Keratinocyte (primary cell): ENCODE results near the gene BCAP31. TPM values are rescaled to one million over a fixed set of nuclear protein-coding genes. Genes with fewer than 3 reads are reported as not detected.
"Not testable (repeated sequence)": the region's sequence is repeated elsewhere in the genome, so short reads cannot be mapped to it uniquely, and the experiment has no call there.

Experiments
- DNase-seq: peaks from one replicate; pipeline ENCODE4 v3.0.0-alpha.2; 2011; ENCODE audit warnings: low read depth, missing footprints, low spot score
- FAIRE-seq: peaks from 2 replicates; lab custom pipeline; 2011; peaks lifted over from hg19 to GRCh38; lab: Jason Lieb, UNC
- H2AFZ ChIP-seq: 2 replicates; pipeline ENCODE4 v1.6.0; 2012; ENCODE audit warnings: low read length, control low read depth, inconsistent platforms; ENCODE audit not compliant: control insufficient read depth
- H3K27ac ChIP-seq: 2 replicates; pipeline ENCODE4 v1.5.1; 2011; ENCODE audit warnings: low read length; ENCODE audit not compliant: control insufficient read depth, insufficient read depth
- H3K27me3 ChIP-seq: 3 replicates; pipeline ENCODE4 v1.6.0; 2011; ENCODE audit warnings: low read length; ENCODE audit not compliant: control insufficient read depth, insufficient read depth; ENCODE audit errors: extremely low read depth
- H3K36me3 ChIP-seq, 2 experiments: 2 replicates in 1 of 2; 3 replicates in 1 of 2; pipeline ENCODE4 v1.5.1; 2011; ENCODE audit warnings: low read length in 2 of 2, mild to moderate bottlenecking in 1 of 2; ENCODE audit not compliant: control insufficient read depth in 2 of 2, insufficient read depth in 2 of 2; ENCODE audit errors: extremely low read depth in 1 of 2
- H3K4me1 ChIP-seq: 3 replicates; pipeline ENCODE4 v1.5.1; 2011; ENCODE audit warnings: low read length; ENCODE audit not compliant: control insufficient read depth, insufficient read depth; ENCODE audit errors: extremely low read depth
- H3K4me2 ChIP-seq: 3 replicates; pipeline ENCODE4 v1.6.0; 2011; ENCODE audit warnings: low read depth, low read length; ENCODE audit not compliant: control insufficient read depth, insufficient read depth; ENCODE audit errors: extremely low read depth
- H3K4me3 ChIP-seq, 3 experiments: fragments of 200-600 bp in 1 of 3; sonication (generic) in 1 of 3; 2 replicates in 2 of 3; 3 replicates in 1 of 3; pipeline ENCODE4 v1.5.1; 2011 to 2016; ENCODE audit warnings: low read length in 3 of 3, mild to moderate bottlenecking in 3 of 3, control low read depth in 2 of 3, inconsistent platforms in 1 of 3, low read depth in 1 of 3, mixed read lengths in 1 of 3, mixed run types in 1 of 3, moderate library complexity in 1 of 3; ENCODE audit not compliant: control insufficient read depth in 2 of 3, insufficient read depth in 2 of 3; ENCODE audit errors: extremely low read depth in 1 of 3
- H3K79me2 ChIP-seq: 2 replicates; pipeline ENCODE4 v1.6.0; 2012; ENCODE audit warnings: low read length; ENCODE audit not compliant: control insufficient read depth, insufficient read depth
- H3K9ac ChIP-seq: 3 replicates; pipeline ENCODE4 v1.6.0; 2011; ENCODE audit warnings: low read length; ENCODE audit not compliant: control insufficient read depth, insufficient read depth; ENCODE audit errors: extremely low read depth
- H3K9me1 ChIP-seq: 3 replicates; pipeline ENCODE4 v1.6.0; 2011; ENCODE audit warnings: low read length; ENCODE audit not compliant: control insufficient read depth, insufficient read depth; ENCODE audit errors: extremely low read depth
- H3K9me3 ChIP-seq: 2 replicates; pipeline ENCODE4 v1.5.1; 2012; ENCODE audit warnings: low read depth, low read length; ENCODE audit not compliant: control insufficient read depth
- H4K20me1 ChIP-seq: 3 replicates; pipeline ENCODE4 v1.6.0; 2011; ENCODE audit warnings: low read length; ENCODE audit not compliant: control insufficient read depth, insufficient read depth; ENCODE audit errors: extremely low read depth
- EZH2 ChIP-seq: IDR thresholded peaks from one replicate; pipeline ENCODE4 v1.6.1; 2012; ENCODE audit warnings: inconsistent platforms, mild to moderate bottlenecking, low read length, moderate library complexity
- dilution Hi-C: fragments of 300-500 bp; cut with MboI; formaldehyde crosslinking; loops from one replicate; pipeline ENCODE4 v1.7.0; 2020; ENCODE audit warnings: low sequenced_read_pairs; ENCODE audit not compliant: extremely low pct_ligation_motif_present
- polyA plus RNA-seq, 5 experiments: library from polyadenylated mRNA; depleted of rRNA in 3 of 5; stranded (reverse) in 3 of 5; stranded (forward) in 1 of 5; unstranded in 1 of 5; fragments of >200 nt; gene quantifications; 1 replicate in 1 of 5; 2 replicates in 3 of 5; 3 replicates in 1 of 5; pipeline versions ENCODE4 v1.2.1 to v1.2.3, GENCODE V29; 2011 to 2012; ENCODE audit warnings: missing spikeins in 2 of 5, low read depth in 1 of 5, low replicate concordance in 1 of 5
- TF ChIP-seq, protein P1 (sequence below), 3 experiments: IDR thresholded peaks in 1 of 3; conservative IDR thresholded peaks in 1 of 3; optimal IDR thresholded peaks in 1 of 3; 2 replicates in 2 of 3; 3 replicates in 1 of 3; pipeline versions ENCODE3 to v1.5.1; 2011; ENCODE audit warnings: low read length in 3 of 3, mild to moderate bottlenecking in 3 of 3, moderate library complexity in 2 of 3, control low read depth in 1 of 3, inconsistent platforms in 1 of 3; ENCODE audit not compliant: insufficient read depth in 2 of 3; ENCODE audit errors: extremely low read depth in 1 of 3

The BCAP31 gene
- polyA plus RNA-seq, 1 donor (not counting 4 experiments of a cell fraction or from before 2014, with no cell fraction given): 262 TPM

DNA sequence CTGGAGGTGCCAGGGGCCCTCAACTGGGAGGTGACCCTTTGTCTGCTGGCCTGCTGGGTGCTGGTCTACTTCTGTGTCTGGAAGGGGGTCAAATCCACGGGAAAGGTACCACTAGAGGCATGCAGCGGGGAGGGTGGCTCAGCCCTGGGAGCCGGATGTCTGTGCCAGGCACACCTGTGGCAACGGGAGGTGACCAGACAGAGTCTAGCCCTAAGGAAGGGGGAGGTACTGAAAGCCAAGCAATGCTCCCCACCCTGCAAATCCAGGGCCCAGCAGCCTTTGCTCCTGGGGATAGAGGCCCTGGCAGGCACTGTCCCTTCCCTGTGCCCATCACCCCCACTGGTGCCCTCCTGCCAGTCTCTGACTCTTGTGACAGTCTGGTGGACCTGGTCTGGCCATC lies 32.2 kb downstream of the BCAP31 start:
- no peaks in the 10 kb centered on the region for H3K27me3 ChIP-seq
- peaks cover 8% of the 10 kb centered on the region for H3K4me1 ChIP-seq
- no peaks in the 10 kb centered on the region for H3K9me3 ChIP-seq
- no peaks in the 10 kb centered on the region for H4K20me1 ChIP-seq
- no peak for DNase-seq
- dilution Hi-C loops: no loop called here
- no peak overlapping the region for H3K4me3 ChIP-seq
- no peak overlapping the region for H3K9ac ChIP-seq
- FAIRE-seq: no peak
- TF ChIP-seq EZH2: no peak
- TF ChIP-seq, protein P1, sequence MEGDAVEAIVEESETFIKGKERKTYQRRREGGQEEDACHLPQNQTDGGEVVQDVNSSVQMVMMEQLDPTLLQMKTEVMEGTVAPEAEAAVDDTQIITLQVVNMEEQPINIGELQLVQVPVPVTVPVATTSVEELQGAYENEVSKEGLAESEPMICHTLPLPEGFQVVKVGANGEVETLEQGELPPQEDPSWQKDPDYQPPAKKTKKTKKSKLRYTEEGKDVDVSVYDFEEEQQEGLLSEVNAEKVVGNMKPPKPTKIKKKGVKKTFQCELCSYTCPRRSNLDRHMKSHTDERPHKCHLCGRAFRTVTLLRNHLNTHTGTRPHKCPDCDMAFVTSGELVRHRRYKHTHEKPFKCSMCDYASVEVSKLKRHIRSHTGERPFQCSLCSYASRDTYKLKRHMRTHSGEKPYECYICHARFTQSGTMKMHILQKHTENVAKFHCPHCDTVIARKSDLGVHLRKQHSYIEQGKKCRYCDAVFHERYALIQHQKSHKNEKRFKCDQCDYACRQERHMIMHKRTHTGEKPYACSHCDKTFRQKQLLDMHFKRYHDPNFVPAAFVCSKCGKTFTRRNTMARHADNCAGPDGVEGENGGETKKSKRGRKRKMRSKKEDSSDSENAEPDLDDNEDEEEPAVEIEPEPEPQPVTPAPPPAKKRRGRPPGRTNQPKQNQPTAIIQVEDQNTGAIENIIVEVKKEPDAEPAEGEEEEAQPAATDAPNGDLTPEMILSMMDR (optimal IDR thresholded peaks at IDR 0.05 in 1 of 3, IDR thresholded peaks at IDR 0.05 in 1 of 3, conservative IDR thresholded peaks at IDR 0.05 in 1 of 3; ENCODE audit: extremely low read depth in 1 of 3, insufficient read depth in 2 of 3, low read length in 3 of 3): no peak
- no peaks in the 10 kb centered on the region for H3K9me1 ChIP-seq
- H3K4me2 ChIP-seq: no peak overlapping the region
- no peak overlapping the region for H2AFZ ChIP-seq
- H3K79me2 ChIP-seq: peaks cover 11% of the 10 kb centered on the region
- no peaks in the 10 kb centered on the region for H3K36me3 ChIP-seq
- H3K27ac ChIP-seq: no peak overlapping the region

DNA sequence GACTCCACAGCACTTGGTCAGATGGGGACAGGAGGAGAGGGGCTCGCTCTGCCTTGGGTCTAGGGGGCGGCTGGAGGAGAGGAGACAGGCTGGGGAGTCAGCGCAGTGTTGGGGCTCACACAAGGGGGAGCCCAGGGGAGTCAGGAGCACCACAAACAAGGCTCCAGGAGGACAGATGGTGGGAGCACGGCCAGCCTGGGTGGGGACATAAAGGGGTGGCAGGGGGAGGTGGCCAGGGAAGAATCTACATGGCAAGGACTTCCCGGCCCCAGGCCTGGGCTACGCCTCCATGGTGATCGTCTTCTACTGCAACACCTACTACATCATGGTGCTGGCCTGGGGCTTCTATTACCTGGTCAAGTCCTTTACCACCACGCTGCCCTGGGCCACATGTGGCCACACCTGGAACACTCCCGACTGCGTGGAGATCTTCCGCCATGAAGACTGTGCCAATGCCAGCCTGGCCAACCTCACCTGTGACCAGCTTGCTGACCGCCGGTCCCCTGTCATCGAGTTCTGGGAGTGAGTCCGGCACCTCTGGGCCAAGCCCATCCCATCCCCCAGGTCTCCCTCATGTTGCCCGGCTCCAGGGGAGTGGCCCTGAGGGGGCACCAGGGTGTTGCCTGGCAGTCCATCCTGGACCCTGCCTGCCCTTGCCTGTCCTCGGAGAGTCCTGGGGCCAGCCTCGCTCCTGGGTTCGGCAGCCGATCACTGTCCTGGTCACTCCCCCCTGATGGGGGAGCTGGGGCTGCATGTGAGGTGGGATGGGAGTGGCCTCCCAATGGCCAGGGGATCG lies 33.0 kb downstream of the BCAP31 start:
- H2AFZ ChIP-seq, H3K27me3 ChIP-seq, dilution Hi-C loops, FAIRE-seq, H4K20me1 ChIP-seq, H3K9me3 ChIP-seq, H3K9ac ChIP-seq, H3K36me3 ChIP-seq, H3K9me1 ChIP-seq, H3K4me3 ChIP-seq, H3K4me1 ChIP-seq, H3K4me2 ChIP-seq, H3K27ac ChIP-seq, DNase-seq: not testable (repeated sequence)
- peaks cover 11% of the 10 kb centered on the region for H3K79me2 ChIP-seq
